CD4-positive, alpha-beta T cell (primary cell): ENCODE data around the gene C14orf180. TPM values are rescaled to one million over a fixed set of nuclear protein-coding genes. Genes with fewer than 3 reads are reported as not detected.

Experiments
- ATAC-seq: fragments of 200-7000 bp; cut with Tn5 transposase; one replicate; pipeline ENCODE4 v1.10.0; 2022; ENCODE audit warnings: mild to moderate bottlenecking; ENCODE audit not compliant: poor library complexity
- CTCF ChIA-PET: fragments of 350-600 bp; sonication (Branson Sonifier 250); formaldehyde crosslinking; loops from one replicate; lab custom pipeline; 2021; ENCODE audit warnings: antibody characterized with exemption, inconsistent platforms; lab: Charles Lee
- POLR2A ChIA-PET: fragments of 350-600 bp; sonication (Branson Sonifier 250); formaldehyde crosslinking; loops from one replicate; lab custom pipeline; 2021; ENCODE audit warnings: antibody characterized with exemption, inconsistent platforms; lab: Charles Lee
- DNase-seq, 14 experiments: peaks; one replicate each; pipeline ENCODE4 v3.0.0-alpha.2; 2013 to 2020; ENCODE audit warnings: mixed read lengths in 2 of 14
- H3K27ac ChIP-seq, 2 donors: one replicate each; pipeline versions ENCODE4 v1.5.1 to v1.7.0; 2013; ENCODE audit warnings: low read length in 2 of 2, low read depth in 1 of 2, mild to moderate bottlenecking in 1 of 2
- H3K27me3 ChIP-seq, 2 experiments: 1 replicate in 1 of 2; 2 replicates in 1 of 2; pipeline versions ENCODE4 v1.6.1 to v1.7.0; 2013; ENCODE audit warnings: low read length in 2 of 2, control low read depth in 1 of 2, mild to moderate bottlenecking in 1 of 2, moderate library complexity in 1 of 2; ENCODE audit not compliant: insufficient read depth in 2 of 2, control insufficient read depth in 1 of 2
- H3K36me3 ChIP-seq: one replicate; pipeline ENCODE4 v1.6.1; 2013; ENCODE audit warnings: low read length, control low read depth; ENCODE audit not compliant: insufficient read depth
- H3K4me1 ChIP-seq: one replicate; pipeline ENCODE4 v1.6.1; 2013; ENCODE audit warnings: low read length, control low read depth; ENCODE audit not compliant: insufficient read depth
- H3K4me3 ChIP-seq: one replicate; pipeline ENCODE4 v1.5.1; 2013; ENCODE audit warnings: mild to moderate bottlenecking, low read length, moderate library complexity
- H3K9me3 ChIP-seq, 2 experiments: 1 replicate in 1 of 2; 2 replicates in 1 of 2; pipeline versions ENCODE4 v1.6.1 to v1.7.0; 2013; ENCODE audit warnings: low read length in 2 of 2, mild to moderate bottlenecking in 2 of 2, control low read depth in 1 of 2, moderate library complexity in 1 of 2; ENCODE audit not compliant: control insufficient read depth in 1 of 2, insufficient read depth in 1 of 2
- H3K27ac Mint-ChIP-seq: one replicate; pipeline ENCODE4 v1.8.0; 2020; ENCODE audit warnings: mixed read lengths
- H3K27me3 Mint-ChIP-seq: one replicate; pipeline ENCODE4 v1.8.0; 2021; ENCODE audit warnings: mixed read lengths
- H3K36me3 Mint-ChIP-seq: one replicate; pipeline ENCODE4 v1.8.0; 2021; ENCODE audit warnings: low read depth, mixed read lengths
- H3K4me1 Mint-ChIP-seq: one replicate; pipeline ENCODE4 v1.8.0; 2021; ENCODE audit warnings: low read depth, mixed read lengths
- H3K4me3 Mint-ChIP-seq: one replicate; pipeline ENCODE4 v1.8.0; 2020; ENCODE audit warnings: mild to moderate bottlenecking, mixed read lengths
- H3K9me3 Mint-ChIP-seq: one replicate; pipeline ENCODE4 v1.8.0; 2020; ENCODE audit warnings: mixed read lengths
- intact Hi-C, 2 experiments: fragments of 100-400 bp; cut with DNase I in 1 of 2; cut with micrococcal nuclease in 1 of 2; formaldehyde crosslinking; loops; one replicate each; pipeline versions ENCODE4 v1.15.1 to v1.9.0; 2023 to 2025; cut with DNase I, micrococcal nuclease
- total RNA-seq, 174 experiments: library from RNA in 2 of 174; stranded (reverse) in 2 of 174; gene quantifications; one replicate each; pipeline ENCODE4 v1.2.3 and lab custom pipeline; 2021 to 2026
- TF ChIP-seq, protein P1 (sequence below): fragments of 200-600 bp; IDR thresholded peaks from one replicate; pipeline ENCODE4 v1.8.0; 2022; ENCODE audit warnings: antibody characterized with exemption, mild to moderate bottlenecking

Gene C14orf180
- total RNA-seq, 2 experiments from 2014 or later, result not detected

GRCh38 chr14:104639471-104639870 is 59.9 kb downstream of the C14orf180 start:
- Histone ChIP-seq H3K9me3 (peaks cover 0 to 10% of the 10 kb centered on the region in 2 experiments), H3K27me3 (peaks cover 6 to 13% of the 10 kb centered on the region in 2 experiments), H3K4me1 (peaks cover 6% of the 10 kb centered on the region), H3K27ac (no peak overlapping the region), H3K36me3 (no peaks in the 10 kb centered on the region), H3K4me3 (no peak overlapping the region)
- Mint-ChIP-seq H3K4me3 (no peak overlapping the region), H3K27ac (no peak overlapping the region), H3K4me1 (peaks cover 4% of the 10 kb centered on the region), H3K9me3 (no peaks in the 10 kb centered on the region), H3K27me3 (peaks cover 15% of the 10 kb centered on the region), H3K36me3 (no peaks in the 10 kb centered on the region)
- DNase-seq, result no peak
- no peak for ATAC-seq
- ChIA-PET POLR2A (no interaction called here), CTCF (interaction anchor here (1.0 kb wide), 1 partner anchor 502 kb away, joined by 3 read pairs; no protein-coding TSS in a partner anchor)
- intact Hi-C loops, result loop anchor here (1.0 to 5.0 kb wide), 3 partner anchors 547 to 561 kb away; no protein-coding TSS in a partner anchor
- TF ChIP-seq, protein P1, sequence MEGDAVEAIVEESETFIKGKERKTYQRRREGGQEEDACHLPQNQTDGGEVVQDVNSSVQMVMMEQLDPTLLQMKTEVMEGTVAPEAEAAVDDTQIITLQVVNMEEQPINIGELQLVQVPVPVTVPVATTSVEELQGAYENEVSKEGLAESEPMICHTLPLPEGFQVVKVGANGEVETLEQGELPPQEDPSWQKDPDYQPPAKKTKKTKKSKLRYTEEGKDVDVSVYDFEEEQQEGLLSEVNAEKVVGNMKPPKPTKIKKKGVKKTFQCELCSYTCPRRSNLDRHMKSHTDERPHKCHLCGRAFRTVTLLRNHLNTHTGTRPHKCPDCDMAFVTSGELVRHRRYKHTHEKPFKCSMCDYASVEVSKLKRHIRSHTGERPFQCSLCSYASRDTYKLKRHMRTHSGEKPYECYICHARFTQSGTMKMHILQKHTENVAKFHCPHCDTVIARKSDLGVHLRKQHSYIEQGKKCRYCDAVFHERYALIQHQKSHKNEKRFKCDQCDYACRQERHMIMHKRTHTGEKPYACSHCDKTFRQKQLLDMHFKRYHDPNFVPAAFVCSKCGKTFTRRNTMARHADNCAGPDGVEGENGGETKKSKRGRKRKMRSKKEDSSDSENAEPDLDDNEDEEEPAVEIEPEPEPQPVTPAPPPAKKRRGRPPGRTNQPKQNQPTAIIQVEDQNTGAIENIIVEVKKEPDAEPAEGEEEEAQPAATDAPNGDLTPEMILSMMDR, result no peak

Other genes starting within 250 kb of the C14orf180 start
- gene TMEM179, start 25.0 kb downstream of the C14orf180 start, total RNA-seq, result not detected
- gene INF2, start 109.9 kb downstream of the C14orf180 start, total RNA-seq, result 10 to 100 TPM; 74.9 to 76.9 TPM
- 1 to 10 TPM; 2.0 to 2.7 TPM for gene ADSS1, start 144.5 kb downstream of the C14orf180 start, total RNA-seq
- gene SIVA1, start 173.4 kb downstream of the C14orf180 start, total RNA-seq, result 100 to 1,000 TPM; 111 to 124 TPM
- gene AKT1, start 216.0 kb downstream of the C14orf180 start, total RNA-seq, result 10 to 100 TPM; 58.8 to 66.5 TPM
- 1 to 10 TPM; 2.9 to 3.0 TPM for gene ZBTB42, start 221.3 kb downstream of the C14orf180 start, total RNA-seq